Endothelial cell of umbilical vein (primary cell): ENCODE data around the gene TMEM207.
A peak's percentile ranks its signal among the peaks of the same experiment; 100 is the strongest.

Experiments
- EZH2 ChIP-seq: IDR thresholded peaks from 2 replicates; pipeline ENCODE4 v1.6.1; 2012; ENCODE audit warnings: borderline replicate concordance, low read depth, mild to moderate bottlenecking, moderate library complexity, low read length, inconsistent platforms; ENCODE audit not compliant: severe bottlenecking
- GATA2 ChIP-seq: IDR thresholded peaks from 2 replicates; pipeline ENCODE4 v1.7.0; 2011; ENCODE audit warnings: low read depth, mild to moderate bottlenecking, moderate library complexity, mixed read lengths, low read length; ENCODE audit not compliant: insufficient read length, insufficient read depth
- POLR2A ChIP-seq: IDR thresholded peaks from 2 replicates; pipeline ENCODE4 v1.6.1; 2012; ENCODE audit warnings: low read depth, mild to moderate bottlenecking, control low read depth, low read length
- POLR2AphosphoS5 ChIP-seq: IDR thresholded peaks from 2 replicates; pipeline ENCODE4 v1.6.1; 2012; ENCODE audit warnings: low read depth, mild to moderate bottlenecking, control low read depth, low read length, moderate library complexity; ENCODE audit not compliant: insufficient read depth
- TF ChIP-seq, protein P1 (sequence below), 2 donors: IDR thresholded peaks; 1 replicate in 1 of 2; 2 replicates in 1 of 2; pipeline ENCODE4 v1.5.1; 2011; ENCODE audit warnings: low read length in 2 of 2, mild to moderate bottlenecking in 2 of 2, moderate library complexity in 2 of 2, control low read depth in 1 of 2, inconsistent platforms in 1 of 2, low read depth in 1 of 2; ENCODE audit not compliant: insufficient read depth in 1 of 2; ENCODE audit errors: extremely low read depth in 1 of 2

- TF ChIP-seq, protein P1, sequence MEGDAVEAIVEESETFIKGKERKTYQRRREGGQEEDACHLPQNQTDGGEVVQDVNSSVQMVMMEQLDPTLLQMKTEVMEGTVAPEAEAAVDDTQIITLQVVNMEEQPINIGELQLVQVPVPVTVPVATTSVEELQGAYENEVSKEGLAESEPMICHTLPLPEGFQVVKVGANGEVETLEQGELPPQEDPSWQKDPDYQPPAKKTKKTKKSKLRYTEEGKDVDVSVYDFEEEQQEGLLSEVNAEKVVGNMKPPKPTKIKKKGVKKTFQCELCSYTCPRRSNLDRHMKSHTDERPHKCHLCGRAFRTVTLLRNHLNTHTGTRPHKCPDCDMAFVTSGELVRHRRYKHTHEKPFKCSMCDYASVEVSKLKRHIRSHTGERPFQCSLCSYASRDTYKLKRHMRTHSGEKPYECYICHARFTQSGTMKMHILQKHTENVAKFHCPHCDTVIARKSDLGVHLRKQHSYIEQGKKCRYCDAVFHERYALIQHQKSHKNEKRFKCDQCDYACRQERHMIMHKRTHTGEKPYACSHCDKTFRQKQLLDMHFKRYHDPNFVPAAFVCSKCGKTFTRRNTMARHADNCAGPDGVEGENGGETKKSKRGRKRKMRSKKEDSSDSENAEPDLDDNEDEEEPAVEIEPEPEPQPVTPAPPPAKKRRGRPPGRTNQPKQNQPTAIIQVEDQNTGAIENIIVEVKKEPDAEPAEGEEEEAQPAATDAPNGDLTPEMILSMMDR (IDR thresholded peaks at IDR 0.05; ENCODE audit: extremely low read depth in 1 of 2, insufficient read depth in 1 of 2, low read depth in 1 of 2, low read length in 2 of 2), result no peak
- no peak for TF ChIP-seq POLR2A
- no peak for TF ChIP-seq EZH2
- peak; percentile 65 for TF ChIP-seq GATA2
- peak; percentile 46 for TF ChIP-seq POLR2AphosphoS5
These were observed 47.7 kb downstream of the TMEM207 start for GRCh38 chr3:190401963-190402362.
